Measurements from ENCODE around the gene SNX1. TPM values are rescaled to one million over a fixed set of nuclear protein-coding genes. Genes with fewer than 3 reads are reported as not detected.
A peak's percentile ranks its signal among the peaks of the same experiment; 100 is the strongest.

SNX1 gene
- total and polyA plus RNA-seq, 2 donors (not counting 1 experiment from before 2014, with no cell fraction given), result 42.9 to 95.7 TPM

DNA sequence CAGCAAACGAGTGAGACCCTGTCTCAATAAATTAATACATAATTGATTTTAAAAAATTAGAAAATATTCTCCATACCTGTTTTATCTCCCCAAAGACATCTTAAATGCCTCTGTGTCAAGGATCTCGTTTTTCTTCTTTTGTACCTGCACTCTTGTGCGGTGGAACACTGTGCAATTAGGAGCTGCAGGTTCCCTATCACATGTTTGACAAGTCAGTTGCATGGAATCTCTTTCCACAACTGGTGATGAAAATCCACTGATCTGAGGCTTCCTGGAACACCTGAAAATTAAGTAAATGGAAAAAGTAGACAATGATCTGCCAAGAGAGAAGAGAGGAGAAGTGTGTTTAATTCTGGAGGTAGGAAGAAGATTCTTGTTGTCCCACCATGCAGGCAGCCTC is 52.8 kb downstream of the SNX1 start:
- peaks cover 10% of the 10 kb centered on the region for H3K27me3 ChIP-seq (ENCODE audit: control insufficient read depth, insufficient read depth, low read length)
- TF ChIP-seq CTCF (conservative IDR thresholded peaks at IDR 0.05 in 1 of 2, IDR thresholded peaks at IDR 0.05 in 1 of 2; ENCODE audit: low read depth in 1 of 2, low read length in 2 of 2) (no peak), EZH2 (IDR thresholded peaks at IDR 0.05; ENCODE audit: low read length, missing control alignments) (no peak)
- H3K9ac ChIP-seq (ENCODE audit: insufficient read depth, low read length), result no peak overlapping the region
- H3K79me2 ChIP-seq (ENCODE audit: control insufficient read depth, insufficient read depth, low read length), result no peaks in the 10 kb centered on the region
- DNase-seq (ENCODE audit: low read depth in 2 of 2), result no peak
- no peak overlapping the region for H3K4me2 ChIP-seq (ENCODE audit: extremely low read depth, insufficient read depth, low read length)
- peaks cover 1% of the 10 kb centered on the region for H3K36me3 ChIP-seq (ENCODE audit: control insufficient read depth, insufficient read depth, low read length)
- no peaks in the 10 kb centered on the region for H4K20me1 ChIP-seq (ENCODE audit: control insufficient read depth, extremely low read depth, insufficient read depth, low read length)
- H3K4me3 ChIP-seq (replicated peaks in 1 of 4; ENCODE audit: control extremely low read depth in 1 of 4, insufficient read depth in 1 of 4, low read depth in 3 of 4, low read length in 4 of 4), result no peak overlapping the region
- H3K4me1 ChIP-seq (ENCODE audit: control insufficient read depth, extremely low read depth, insufficient read depth, low read length), result peaks cover 4% of the 10 kb centered on the region
- no peak overlapping the region for H2AFZ ChIP-seq (ENCODE audit: low read length)
- no peak overlapping the region for H3K27ac ChIP-seq (ENCODE audit: insufficient read depth, low read length)
- no peaks in the 10 kb centered on the region for H3K9me3 ChIP-seq (ENCODE audit: control insufficient read depth, insufficient read depth, low read depth, low read length)

- Histone ChIP-seq H3K27me3 (ENCODE audit: control insufficient read depth, insufficient read depth, low read length) (peaks cover 10% of the 10 kb centered on the region), H3K27ac (ENCODE audit: insufficient read depth, low read length) (no peak overlapping the region), H2AFZ (ENCODE audit: low read length) (no peak overlapping the region), H3K4me1 (ENCODE audit: control insufficient read depth, extremely low read depth, insufficient read depth, low read length) (peaks cover 4% of the 10 kb centered on the region), H3K4me2 (ENCODE audit: extremely low read depth, insufficient read depth, low read length) (no peak overlapping the region), H3K9me3 (ENCODE audit: control insufficient read depth, insufficient read depth, low read depth, low read length) (no peaks in the 10 kb centered on the region), H3K36me3 (ENCODE audit: control insufficient read depth, insufficient read depth, low read length) (peaks cover 3% of the 10 kb centered on the region), H4K20me1 (ENCODE audit: control insufficient read depth, extremely low read depth, insufficient read depth, low read length) (no peaks in the 10 kb centered on the region), H3K4me3 (replicated peaks in 1 of 4; ENCODE audit: control extremely low read depth in 1 of 4, insufficient read depth in 1 of 4, low read depth in 3 of 4, low read length in 4 of 4) (no peak overlapping the region), H3K9ac (ENCODE audit: insufficient read depth, low read length) (no peak overlapping the region), H3K79me2 (ENCODE audit: control insufficient read depth, insufficient read depth, low read length) (no peaks in the 10 kb centered on the region)
- no peak for DNase-seq (ENCODE audit: low read depth in 2 of 2)
- TF ChIP-seq CTCF (conservative IDR thresholded peaks at IDR 0.05 in 1 of 2, IDR thresholded peaks at IDR 0.05 in 1 of 2; ENCODE audit: low read depth in 1 of 2, low read length in 2 of 2), result peak in 1 of 2 donors; percentile 7
- TF ChIP-seq EZH2 (IDR thresholded peaks at IDR 0.05; ENCODE audit: low read length, missing control alignments), result no peak
Observed at GRCh38 chr15:64149424-64149823, 53.6 kb downstream of the SNX1 start.

GRCh38 chr15:64149893-64150578 is 54.3 kb downstream of the SNX1 start:
- peaks cover 4% of the 10 kb centered on the region for H3K4me1 ChIP-seq (ENCODE audit: control insufficient read depth, extremely low read depth, insufficient read depth, low read length)
- no peaks in the 10 kb centered on the region for H3K9me3 ChIP-seq (ENCODE audit: control insufficient read depth, insufficient read depth, low read depth, low read length)
- no peak overlapping the region for H3K4me2 ChIP-seq (ENCODE audit: extremely low read depth, insufficient read depth, low read length)
- H3K36me3 ChIP-seq (ENCODE audit: control insufficient read depth, insufficient read depth, low read length), result peaks cover 3% of the 10 kb centered on the region
- no peak overlapping the region for H3K9ac ChIP-seq (ENCODE audit: insufficient read depth, low read length)
- no peak for DNase-seq (ENCODE audit: low read depth in 2 of 2)
- no peak overlapping the region for H2AFZ ChIP-seq (ENCODE audit: low read length)
- H3K27ac ChIP-seq (ENCODE audit: insufficient read depth, low read length), result no peak overlapping the region
- no peak overlapping the region for H3K4me3 ChIP-seq (replicated peaks in 1 of 4; ENCODE audit: control extremely low read depth in 1 of 4, insufficient read depth in 1 of 4, low read depth in 3 of 4, low read length in 4 of 4)
- peaks cover 10% of the 10 kb centered on the region for H3K27me3 ChIP-seq (ENCODE audit: control insufficient read depth, insufficient read depth, low read length)
- TF ChIP-seq EZH2 (IDR thresholded peaks at IDR 0.05; ENCODE audit: low read length, missing control alignments) (no peak), CTCF (conservative IDR thresholded peaks at IDR 0.05 in 1 of 2, IDR thresholded peaks at IDR 0.05 in 1 of 2; ENCODE audit: low read depth in 1 of 2, low read length in 2 of 2) (no peak)
- H4K20me1 ChIP-seq (ENCODE audit: control insufficient read depth, extremely low read depth, insufficient read depth, low read length), result no peaks in the 10 kb centered on the region
- H3K79me2 ChIP-seq (ENCODE audit: control insufficient read depth, insufficient read depth, low read length), result no peaks in the 10 kb centered on the region
